Psoas muscle (tissue), 8 donors: ENCODE measurements around the gene CYP20A1. TPM values are rescaled to one million over a fixed set of nuclear protein-coding genes. Genes with fewer than 3 reads are reported as not detected.
"Not testable (repeated sequence)": the region's sequence is repeated elsewhere in the genome, so short reads cannot be mapped to it uniquely, and the experiment has no call there.

Source experiments
- ATAC-seq, 4 donors: fragments of 200-7000 bp; cut with Tn5 transposase; one replicate each; pipeline ENCODE4 v1.9.1; 2020; ENCODE audit warnings: moderate library complexity in 3 of 4, mild to moderate bottlenecking in 2 of 4
- DNase-seq, 2 donors: peaks; one replicate each; pipeline ENCODE4 v3.0.0-alpha.2; 2020
- H3K27ac ChIP-seq: fragments of 200-600 bp; one replicate; pipeline ENCODE4 v1.8.0; 2022
- H3K27me3 ChIP-seq, 3 donors: fragments of 200-600 bp in 1 of 3; one replicate each; pipeline versions ENCODE4 v1.6.1 to v1.8.0; 2013 to 2022; ENCODE audit warnings: low read length in 2 of 3, mild to moderate bottlenecking in 2 of 3, moderate library complexity in 1 of 3; ENCODE audit not compliant: insufficient read depth in 3 of 3
- H3K36me3 ChIP-seq, 2 donors: fragments of 200-600 bp in 1 of 2; one replicate each; pipeline versions ENCODE4 v1.6.1 to v1.8.0; 2013 to 2022; ENCODE audit warnings: low read depth in 1 of 2, mild to moderate bottlenecking in 1 of 2, moderate library complexity in 1 of 2; ENCODE audit not compliant: insufficient read depth in 1 of 2
- H3K4me1 ChIP-seq: fragments of 200-600 bp; one replicate; pipeline ENCODE4 v1.8.0; 2022
- H3K4me3 ChIP-seq: fragments of 200-600 bp; one replicate; pipeline ENCODE4 v1.8.0; 2022; ENCODE audit warnings: mild to moderate bottlenecking
- H3K9me3 ChIP-seq: fragments of 200-600 bp; one replicate; pipeline ENCODE4 v1.8.0; 2022
- CTCF ChIP-seq: fragments of 200-600 bp; IDR thresholded peaks from one replicate; pipeline ENCODE4 v1.8.0; 2022; ENCODE audit warnings: antibody characterized with exemption
- WGBS, 3 donors: extraction: QIAGEN DNeasy Blood & Tissue Kit; methylation state at CpG; one replicate each; pipeline versions ENCODE4 v1.1.6 to v1.1.7; 2013; 5-methylcytosine and 5-hydroxymethylcytosine counted together
- intact Hi-C, 2 donors: fragments of 100-400 bp; cut with DNase I; formaldehyde crosslinking; loops; one replicate each; pipeline versions ENCODE4 v1.11.0 to v1.14.2; 2022
- polyA plus RNA-seq, 3 donors: library from polyadenylated mRNA; stranded (reverse); fragments of 200-250 nt; gene quantifications; one replicate each; pipeline ENCODE4 v1.2.3, GENCODE V29; 2013
- total RNA-seq, 4 donors: library from RNA; stranded (reverse); fragmentation: NEBNext Ultra II Directional in 2 of 4; extraction: Animal tissue kit (Norgen Biotek cat#: 25700) in 2 of 4; gene quantifications; one replicate each; pipeline versions ENCODE4 v1.2.1 to v1.2.4, GENCODE V29; 2021 to 2023
- donor health status: healthy with polysubstance abuse.
- donor health status: DM: no; HTN: no; CAD: no; lungs with moderate emphysema.
- donor health status: Bipolar disorder and iron deficiency.
- donor health status: healthy.
- donor health status: DM: yes; HTN: yes; CAD: no.
- donor health status: DM: no; HTN: no; CAD: no.
- donor health status: DM: no; HTN: no; CAD: no.
- donor health status: DM: yes; HTN: yes; CAD: no.

CYP20A1 gene
- total and polyA plus RNA-seq, 7 donors, result 5.5 to 13.7 (median 9.5) TPM

DNA sequence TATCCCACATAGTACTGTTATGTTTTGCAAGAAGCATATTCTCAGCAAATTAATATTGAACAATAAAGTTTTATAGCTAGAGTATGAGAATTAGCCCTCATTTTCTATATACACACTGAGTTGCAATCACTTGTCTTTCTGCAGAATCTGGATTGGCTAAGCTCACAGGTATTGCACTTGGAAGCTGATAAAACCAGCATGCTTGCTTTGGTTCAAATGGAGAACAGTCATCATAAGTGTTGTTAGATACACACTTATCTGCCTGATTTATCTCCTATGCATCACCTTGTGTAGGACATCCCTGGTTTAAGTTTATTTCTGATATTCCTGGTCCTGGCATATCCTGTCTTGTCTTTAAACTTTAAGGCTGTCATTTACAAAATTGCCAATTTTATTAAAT lies 38.0 kb upstream of the CYP20A1 start:
- no peak for ATAC-seq
- H3K36me3 ChIP-seq, result peaks cover 0 to 84% of the 10 kb centered on the region in 2 donors
- no peaks in the 10 kb centered on the region for H3K27me3 ChIP-seq
- H3K9me3 ChIP-seq, result no peaks in the 10 kb centered on the region
- no peak for TF ChIP-seq CTCF
- no peak for DNase-seq
- H3K4me3 ChIP-seq, result no peak overlapping the region
- intact Hi-C loops, result no loop called here
- H3K4me1 ChIP-seq, result no peaks in the 10 kb centered on the region
- H3K27ac ChIP-seq, result no peak overlapping the region

GRCh38 chr2:203201426-203201825 lies 37.4 kb upstream of the CYP20A1 start:
- 91 to 94% (median 94%) methylated on average over 5 of the region's 5 CpGs for WGBS, 3 donors
- ATAC-seq, result no peak
- no peaks in the 10 kb centered on the region for H3K27me3 ChIP-seq
- no peaks in the 10 kb centered on the region for H3K9me3 ChIP-seq
- no peak for DNase-seq
- peaks cover 0 to 82% of the 10 kb centered on the region in 2 donors for H3K36me3 ChIP-seq
- intact Hi-C loops, result no loop called here
- TF ChIP-seq CTCF, result no peak
- H3K27ac ChIP-seq, result no peak overlapping the region
- no peaks in the 10 kb centered on the region for H3K4me1 ChIP-seq
- no peak overlapping the region for H3K4me3 ChIP-seq

DNA sequence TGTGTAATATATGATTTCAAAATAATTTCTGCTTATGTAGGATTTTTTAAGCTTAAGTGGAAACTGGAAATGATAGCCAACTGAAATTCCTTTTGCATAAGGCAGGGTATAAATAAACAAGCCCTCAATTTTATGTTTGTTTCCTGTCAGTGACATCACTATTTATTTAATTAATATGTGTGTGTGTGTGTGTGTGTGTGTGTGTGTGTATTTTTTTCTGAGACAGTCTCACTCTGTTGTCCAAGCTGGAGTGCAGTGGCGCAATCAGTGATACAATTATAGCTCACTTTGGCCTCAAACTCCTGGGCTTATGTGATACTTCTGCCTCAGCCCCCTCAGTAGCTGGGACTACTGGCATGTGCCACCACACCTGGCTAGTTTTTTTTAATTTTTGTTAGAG lies 29.3 kb upstream of the CYP20A1 start:
- no peak for TF ChIP-seq CTCF
- H3K27me3 ChIP-seq, result no peaks in the 10 kb centered on the region
- H3K9me3 ChIP-seq, result no peaks in the 10 kb centered on the region
- peaks cover 3 to 71% of the 10 kb centered on the region in 2 donors for H3K36me3 ChIP-seq
- no peaks in the 10 kb centered on the region for H3K4me1 ChIP-seq
- DNase-seq (no peak), ATAC-seq (no peak)
- no peak overlapping the region for H3K4me3 ChIP-seq
- H3K27ac ChIP-seq, result no peak overlapping the region
- intact Hi-C loops, result no loop called here
- 98 to 100% (median 100%) methylated on average over 1 of the region's 1 CpG for WGBS, 3 donors

DNA sequence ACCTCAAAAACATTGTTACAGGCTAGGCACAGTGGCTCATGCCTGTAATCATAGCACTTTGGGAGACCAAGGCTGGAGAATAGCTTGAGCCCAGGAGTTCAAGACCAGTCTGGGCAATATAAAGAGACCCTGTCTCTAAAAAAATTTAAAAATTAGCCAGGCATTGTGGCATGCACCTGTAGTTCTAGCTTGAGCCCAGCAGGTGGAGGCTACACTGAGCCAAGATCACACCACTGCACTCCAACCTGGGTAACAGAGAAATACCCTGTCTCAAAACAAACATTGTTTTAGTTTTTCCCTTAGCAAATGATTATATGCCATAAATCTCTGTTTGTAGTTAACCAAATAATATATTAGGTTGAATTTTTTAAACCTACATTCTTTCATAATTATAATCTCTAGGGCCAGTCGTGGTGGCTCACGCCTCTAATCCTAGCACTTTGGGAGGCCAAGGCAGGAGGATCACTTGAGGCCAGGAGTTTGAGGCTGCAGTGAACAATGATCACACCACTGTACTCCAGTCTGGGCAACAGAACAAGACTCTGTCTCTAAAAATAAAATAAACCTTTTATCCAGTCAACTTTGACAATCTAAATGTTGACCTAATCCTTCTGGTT lies 13.3 kb upstream of the CYP20A1 start:
- H3K36me3 ChIP-seq, result peaks cover 0 to 5% of the 10 kb centered on the region in 2 donors
- no peak for DNase-seq
- intact Hi-C loops, result no loop called here
- H3K4me1 ChIP-seq, result no peaks in the 10 kb centered on the region
- TF ChIP-seq CTCF, result peak; percentile 44
- no peaks in the 10 kb centered on the region for H3K9me3 ChIP-seq
- H3K4me3 ChIP-seq, result no peak overlapping the region
- whole genome bisulfite sequencing, 3 donors, result 94 to 100% (median 97%) methylated on average over 2 of the region's 2 CpGs
- H3K27me3 ChIP-seq, result no peaks in the 10 kb centered on the region
- peak in 1 of 4 donors; percentile 39 for ATAC-seq
- H3K27ac ChIP-seq, result no peak overlapping the region

GRCh38 chr2:203229674-203230073 lies 9.1 kb upstream of the CYP20A1 start:
- not testable (repeated sequence) for H3K27me3 ChIP-seq, H3K9me3 ChIP-seq, H3K4me3 ChIP-seq, H3K36me3 ChIP-seq, ATAC-seq, H3K4me1 ChIP-seq, DNase-seq, H3K27ac ChIP-seq
- intact Hi-C loops, result loop anchor here in 1 of 2 donors (10.0 kb wide), 1 partner anchor 225 kb away; no protein-coding TSS in a partner anchor
- 53 to 75% (median 60%) methylated on average over 2 of the region's 2 CpGs for WGBS, 3 donors
